Esophagus squamous epithelium (tissue), 4 donors: ENCODE results near the gene DOK5.

Source experiments
- POLR2A ChIP-seq, 4 donors: fragments of 450-650 bp; IDR thresholded peaks; one replicate each; pipeline ENCODE4 v1.6.1; 2017; ENCODE audit warnings: antibody characterized with exemption in 4 of 4, mild to moderate bottlenecking in 4 of 4, moderate library complexity in 3 of 4
- TF ChIP-seq, protein P1 (sequence below), 6 experiments: fragments of 450-650 bp in 4 of 6; fragments of 200-600 bp in 2 of 6; sonication (generic) in 2 of 6; IDR thresholded peaks; one replicate each; pipeline ENCODE4 v1.5.1; 2016 to 2019; ENCODE audit warnings: antibody characterized with exemption in 6 of 6, mild to moderate bottlenecking in 4 of 6, moderate library complexity in 4 of 6

DNA sequence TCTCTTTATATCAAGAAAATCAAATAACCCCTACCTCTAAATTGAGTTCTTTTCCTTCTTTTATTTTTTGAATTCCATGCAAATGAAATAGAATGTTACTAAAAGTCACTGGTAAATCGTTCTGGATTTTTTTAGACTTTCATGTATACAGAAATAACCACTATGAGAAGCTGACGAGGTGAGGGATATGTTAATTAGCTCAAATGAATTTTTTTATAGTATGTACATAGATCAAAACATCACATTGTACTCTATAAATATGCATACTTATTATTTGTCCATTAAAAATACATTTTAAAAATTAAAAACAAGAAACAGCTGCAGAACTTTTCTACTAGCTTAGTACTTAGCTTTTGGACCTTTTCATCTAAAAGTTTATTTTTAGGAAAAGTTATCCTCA is 165.4 kb downstream of the DOK5 start:
- TF ChIP-seq POLR2A (IDR thresholded peaks at IDR 0.05), result no peak
- TF ChIP-seq, protein P1, sequence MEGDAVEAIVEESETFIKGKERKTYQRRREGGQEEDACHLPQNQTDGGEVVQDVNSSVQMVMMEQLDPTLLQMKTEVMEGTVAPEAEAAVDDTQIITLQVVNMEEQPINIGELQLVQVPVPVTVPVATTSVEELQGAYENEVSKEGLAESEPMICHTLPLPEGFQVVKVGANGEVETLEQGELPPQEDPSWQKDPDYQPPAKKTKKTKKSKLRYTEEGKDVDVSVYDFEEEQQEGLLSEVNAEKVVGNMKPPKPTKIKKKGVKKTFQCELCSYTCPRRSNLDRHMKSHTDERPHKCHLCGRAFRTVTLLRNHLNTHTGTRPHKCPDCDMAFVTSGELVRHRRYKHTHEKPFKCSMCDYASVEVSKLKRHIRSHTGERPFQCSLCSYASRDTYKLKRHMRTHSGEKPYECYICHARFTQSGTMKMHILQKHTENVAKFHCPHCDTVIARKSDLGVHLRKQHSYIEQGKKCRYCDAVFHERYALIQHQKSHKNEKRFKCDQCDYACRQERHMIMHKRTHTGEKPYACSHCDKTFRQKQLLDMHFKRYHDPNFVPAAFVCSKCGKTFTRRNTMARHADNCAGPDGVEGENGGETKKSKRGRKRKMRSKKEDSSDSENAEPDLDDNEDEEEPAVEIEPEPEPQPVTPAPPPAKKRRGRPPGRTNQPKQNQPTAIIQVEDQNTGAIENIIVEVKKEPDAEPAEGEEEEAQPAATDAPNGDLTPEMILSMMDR (IDR thresholded peaks at IDR 0.05), result no peak
